A673 (cell line): ENCODE data around the gene GNAT1. TPM values are rescaled to one million over a fixed set of nuclear protein-coding genes. Genes with fewer than 3 reads are reported as not detected.

ENCODE experiments used
- BruUV-seq: library from RNA; stranded (reverse); fragments of 400-500 nt; replicated peaks from 2 replicates; lab custom pipeline; 2021; lab: Mats Ljungman, UMichigan
- CTCF ChIA-PET: fragments of 300-600 bp; sonication (Branson Sonifier 250); formaldehyde crosslinking; loops from one replicate; lab custom pipeline; 2022; ENCODE audit warnings: antibody characterized with exemption; lab: Charles Lee
- POLR2A ChIA-PET: fragments of 300-600 bp; sonication (Branson Sonifier 250); formaldehyde crosslinking; loops from one replicate; lab custom pipeline; 2022; ENCODE audit warnings: antibody characterized with exemption; ENCODE audit not compliant: low non-redundant PET; lab: Charles Lee
- DNase-seq: peaks from one replicate; pipeline ENCODE4 v3.0.0-alpha.2; 2015; ENCODE audit warnings: low spot score
- H3K27ac ChIP-seq: fragments of 200-600 bp; sonication (generic); 2 replicates; pipeline ENCODE4 v1.5.1; 2016; ENCODE audit warnings: mixed run types, low read depth, mild to moderate bottlenecking, mixed read lengths, antibody characterized with exemption, low read length; ENCODE audit not compliant: poor library complexity, severe bottlenecking
- H3K27me3 ChIP-seq: fragments of 200-600 bp; sonication (generic); replicated peaks from 2 replicates; pipeline ENCODE4 v1.6.1; 2017; ENCODE audit warnings: mixed run types, low read depth, mild to moderate bottlenecking, mixed read lengths, antibody characterized with exemption, low read length; ENCODE audit not compliant: insufficient read depth, poor library complexity
- H3K36me3 ChIP-seq: fragments of 200-600 bp; sonication (generic); 2 replicates; pipeline ENCODE4 v1.6.1; 2016; ENCODE audit warnings: mixed run types, mild to moderate bottlenecking, mixed read lengths, antibody characterized with exemption, low read length; ENCODE audit not compliant: insufficient read depth, poor library complexity, severe bottlenecking
- H3K4me1 ChIP-seq: fragments of 200-600 bp; sonication (generic); 2 replicates; pipeline ENCODE4 v1.6.1; 2017; ENCODE audit warnings: mixed run types, mild to moderate bottlenecking, mixed read lengths, antibody characterized with exemption, low read length; ENCODE audit not compliant: insufficient read depth, poor library complexity, severe bottlenecking
- H3K4me3 ChIP-seq: fragments of 200-600 bp; sonication (generic); 2 replicates; pipeline ENCODE4 v1.5.1; 2016; ENCODE audit warnings: low read depth, mixed run types, mild to moderate bottlenecking, mixed read lengths, low read length; ENCODE audit not compliant: poor library complexity, severe bottlenecking
- H3K9me3 ChIP-seq: fragments of 200-600 bp; sonication (generic); 2 replicates; pipeline ENCODE4 v1.6.1; 2016; ENCODE audit warnings: mixed run types, low read depth, mild to moderate bottlenecking, mixed read lengths, antibody characterized with exemption, low read length; ENCODE audit not compliant: poor library complexity, severe bottlenecking
- EZH2 ChIP-seq: fragments of 200-600 bp; sonication (generic); IDR thresholded peaks from 2 replicates; pipeline ENCODE4 v1.6.1; 2017; ENCODE audit warnings: borderline replicate concordance, low read depth, mild to moderate bottlenecking, mixed read lengths, antibody characterized with exemption, low read length; ENCODE audit not compliant: poor library complexity, severe bottlenecking
- intact Hi-C: fragments of 100-400 bp; cut with micrococcal nuclease; formaldehyde crosslinking; loops from one replicate; pipeline ENCODE4 v1.10.0; 2022; ENCODE audit not compliant: unreplicated experiment
- microRNA-seq: library from miRNA; unstranded; fragments of <30 nt; microRNA quantifications from one replicate; pipeline ENCODE4 v1.2.0, GENCODE V29; 2021
- total RNA-seq: library from RNA; stranded (reverse); gene quantifications from 2 replicates; pipeline ENCODE4 v1.2.3, GENCODE V29; 2021
- TF ChIP-seq, protein P1 (sequence below): fragments of 300-800, 200-600 bp; sonication (generic); conservative IDR thresholded peaks from 2 replicates; pipeline ENCODE4 v1.5.1; 2017; ENCODE audit warnings: low read depth, mild to moderate bottlenecking, antibody characterized with exemption, low read length, moderate library complexity, mixed read lengths

GNAT1 gene
- total RNA-seq, 1 experiment from 2014 or later: not detected

DNA sequence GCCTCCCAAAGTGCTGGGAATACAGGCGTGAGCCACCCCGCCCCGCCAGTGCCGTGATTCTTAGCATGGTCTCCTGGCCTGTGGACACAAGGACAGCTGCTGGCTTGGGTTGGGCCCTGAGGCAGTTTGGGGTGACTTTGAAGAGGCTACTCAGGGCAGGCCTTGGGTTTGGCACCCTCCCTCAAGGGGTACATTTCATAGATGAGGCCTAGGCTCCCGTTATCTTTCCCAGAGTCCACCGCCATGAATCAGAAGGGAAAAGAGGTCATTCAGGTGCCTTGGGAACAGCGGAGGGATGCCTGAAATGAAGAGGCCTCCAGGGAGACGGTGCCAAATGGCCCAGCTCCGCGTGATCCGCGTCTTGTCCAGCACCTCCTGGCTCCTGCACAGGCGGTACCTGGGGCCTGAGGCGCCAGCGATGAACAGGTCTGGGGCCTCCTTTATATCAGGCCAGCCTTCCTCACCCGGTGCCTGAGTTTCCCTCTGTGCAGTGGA is 53.9 kb downstream of the GNAT1 start:
- H3K9me3 ChIP-seq: no peaks in the 10 kb centered on the region
- ChIA-PET CTCF (interaction anchor here (0.7 kb wide), 1 partner anchor 52 kb away, joined by 3 read pairs; no protein-coding TSS in a partner anchor), POLR2A (no interaction called here)
- intact Hi-C loops: no loop called here
- peaks cover 19% of the 10 kb centered on the region for H3K4me1 ChIP-seq
- no peaks in the 10 kb centered on the region for H3K27me3 ChIP-seq
- DNase-seq: no peak
- peak overlapping the region; percentile 42 for H3K4me3 ChIP-seq
- H3K27ac ChIP-seq: peak overlapping the region; percentile 74
- no TSS peak for BruUV-seq
- TF ChIP-seq, protein P1, sequence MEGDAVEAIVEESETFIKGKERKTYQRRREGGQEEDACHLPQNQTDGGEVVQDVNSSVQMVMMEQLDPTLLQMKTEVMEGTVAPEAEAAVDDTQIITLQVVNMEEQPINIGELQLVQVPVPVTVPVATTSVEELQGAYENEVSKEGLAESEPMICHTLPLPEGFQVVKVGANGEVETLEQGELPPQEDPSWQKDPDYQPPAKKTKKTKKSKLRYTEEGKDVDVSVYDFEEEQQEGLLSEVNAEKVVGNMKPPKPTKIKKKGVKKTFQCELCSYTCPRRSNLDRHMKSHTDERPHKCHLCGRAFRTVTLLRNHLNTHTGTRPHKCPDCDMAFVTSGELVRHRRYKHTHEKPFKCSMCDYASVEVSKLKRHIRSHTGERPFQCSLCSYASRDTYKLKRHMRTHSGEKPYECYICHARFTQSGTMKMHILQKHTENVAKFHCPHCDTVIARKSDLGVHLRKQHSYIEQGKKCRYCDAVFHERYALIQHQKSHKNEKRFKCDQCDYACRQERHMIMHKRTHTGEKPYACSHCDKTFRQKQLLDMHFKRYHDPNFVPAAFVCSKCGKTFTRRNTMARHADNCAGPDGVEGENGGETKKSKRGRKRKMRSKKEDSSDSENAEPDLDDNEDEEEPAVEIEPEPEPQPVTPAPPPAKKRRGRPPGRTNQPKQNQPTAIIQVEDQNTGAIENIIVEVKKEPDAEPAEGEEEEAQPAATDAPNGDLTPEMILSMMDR: no peak
- TF ChIP-seq EZH2: no peak
- H3K36me3 ChIP-seq: no peaks in the 10 kb centered on the region

DNA sequence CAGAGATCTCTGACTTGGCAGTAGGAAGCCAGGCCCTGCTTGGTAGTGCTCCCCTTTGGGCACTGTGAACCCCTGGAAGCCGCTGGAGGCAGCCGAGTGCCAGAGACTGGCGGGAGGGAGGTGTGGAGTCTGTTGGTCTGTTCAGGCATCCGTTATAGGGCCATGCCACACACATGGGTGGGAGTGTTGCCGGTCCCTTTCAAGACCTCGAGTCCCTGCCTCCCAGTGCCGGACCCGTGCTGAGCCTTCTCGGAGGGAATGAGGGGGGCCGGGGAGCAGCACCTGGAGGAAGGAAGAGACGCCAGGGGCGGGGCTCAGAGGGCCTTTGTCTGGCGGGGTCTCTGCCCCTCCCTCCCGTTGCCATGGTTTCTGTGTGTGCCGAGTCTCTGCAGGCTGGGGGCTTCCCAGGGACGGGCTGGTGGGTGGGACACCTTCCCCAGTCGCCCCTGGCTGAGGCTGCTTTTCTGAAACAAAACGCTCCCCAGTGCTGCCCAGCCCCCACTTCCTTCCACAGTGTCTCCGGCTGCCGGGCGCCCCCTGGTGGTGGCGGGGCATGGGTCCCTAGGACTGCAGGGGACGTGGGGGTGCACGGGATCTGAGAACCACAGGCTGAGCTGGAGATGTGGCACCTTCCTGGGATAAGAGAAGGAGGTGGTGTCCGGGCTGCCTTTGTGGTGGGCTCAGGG is 54.6 kb downstream of the GNAT1 start:
- Histone ChIP-seq H3K4me1 (peaks cover 18% of the 10 kb centered on the region), H3K9me3 (no peaks in the 10 kb centered on the region), H3K27ac (peak overlapping the region; percentile 74), H3K27me3 (no peaks in the 10 kb centered on the region), H3K36me3 (no peaks in the 10 kb centered on the region), H3K4me3 (peak overlapping the region; percentile 42)
- intact Hi-C loops: loop anchor here (1.0 kb wide), 1 partner anchor 19 kb away; no protein-coding TSS in a partner anchor
- TF ChIP-seq, protein P1: peak; percentile 85
- TF ChIP-seq EZH2: no peak
- DNase-seq: peak; percentile 85
- ChIA-PET CTCF (interaction anchor here (0.8 to 1.5 kb wide), 5 partner anchors 10 to 51 kb away, joined by 3 to 17 read pairs (median 4); partner anchors contain the start of gene GNAI2), POLR2A (no interaction called here)
- no TSS peak for BruUV-seq

DNA sequence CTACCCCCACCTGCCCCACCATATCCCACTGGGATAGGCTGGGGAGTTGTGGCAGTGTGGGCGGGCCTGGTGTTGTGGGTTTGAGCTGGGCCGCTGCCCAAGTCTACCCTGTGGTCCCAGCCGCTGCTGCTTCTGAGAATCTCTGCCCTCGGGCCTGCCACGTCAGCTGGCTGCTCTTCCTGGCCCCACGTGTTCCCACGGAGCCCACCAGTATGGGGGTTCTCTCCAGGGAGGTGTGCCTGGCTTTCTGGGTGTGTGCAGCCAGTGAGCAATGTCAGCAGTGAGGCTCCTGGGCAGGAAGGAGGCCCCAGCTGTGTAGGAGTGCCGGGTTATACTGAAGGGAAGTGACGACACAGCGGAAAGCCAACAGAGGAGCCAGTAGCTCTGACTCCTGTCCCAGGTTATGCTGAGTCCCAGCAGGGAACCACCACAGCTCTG is 55.1 kb downstream of the GNAT1 start:
- peak; percentile 39 for DNase-seq
- Histone ChIP-seq H3K36me3 (no peaks in the 10 kb centered on the region), H3K27ac (peak overlapping the region; percentile 74), H3K4me3 (peak overlapping the region; percentile 42), H3K27me3 (no peaks in the 10 kb centered on the region), H3K9me3 (no peaks in the 10 kb centered on the region), H3K4me1 (peaks cover 14% of the 10 kb centered on the region)
- no peak for TF ChIP-seq EZH2
- TF ChIP-seq, protein P1: 0 out of 2 replicates have a peak, but pooled peaks have one; percentile 2
- ChIA-PET CTCF (interaction anchor here (0.8 to 1.5 kb wide), 5 partner anchors 11 to 52 kb away, joined by 3 to 17 read pairs (median 4); partner anchors contain the start of gene GNAI2), POLR2A (no interaction called here)
- BruUV-seq: no TSS peak
- intact Hi-C loops: loop anchor here (1.0 kb wide), 1 partner anchor 19 kb away; no protein-coding TSS in a partner anchor

Small RNAs within 50 kb of the gene (microRNA-seq; reads per million reads assigned to microRNA genes)
- gene MIR566 (not detected), gene MIR5787 (not detected)

Other genes starting within 250 kb of the GNAT1 start
- gene RBM5, start 102.7 kb upstream of the GNAT1 start, total RNA-seq: 80.6 and 89.7 TPM in 2 replicates
- 3.9 and 7.8 TPM in 2 replicates for gene SEMA3F, start 36.3 kb upstream of the GNAT1 start, total RNA-seq
- gene SLC38A3, start 13.7 kb downstream of the GNAT1 start, total RNA-seq: 0.31 TPM in 1 of 2 replicates, not detected in the other
- 115 and 124 TPM in 2 replicates for gene GNAI2, start 44.6 kb downstream of the GNAT1 start, total RNA-seq
- gene SEMA3B, start 77.5 kb downstream of the GNAT1 start, total RNA-seq: 0.43 and 2.0 TPM in 2 replicates
- not detected in 2 replicates for gene LSMEM2, start 87.5 kb downstream of the GNAT1 start, total RNA-seq
- 62.2 and 77.4 TPM in 2 replicates for gene IFRD2, start 100.8 kb downstream of the GNAT1 start, total RNA-seq
- 3.0 and 3.7 TPM in 2 replicates for gene HYAL3, start 107.8 kb downstream of the GNAT1 start, total RNA-seq
- gene NAA80, start 107.8 kb downstream of the GNAT1 start, total RNA-seq: 5.3 and 7.0 TPM in 2 replicates
- gene HYAL1, start 112.0 kb downstream of the GNAT1 start, total RNA-seq: 0.37 TPM in 1 of 2 replicates, not detected in the other
- gene HYAL2, start 131.1 kb downstream of the GNAT1 start, total RNA-seq: 17.7 and 18.1 TPM in 2 replicates
- gene TUSC2, start 136.6 kb downstream of the GNAT1 start, total RNA-seq: 14.6 and 15.2 TPM in 2 replicates
- 10.2 and 14.4 TPM in 2 replicates for gene RASSF1, start 149.2 kb downstream of the GNAT1 start, total RNA-seq
- gene ZMYND10, start 154.1 kb downstream of the GNAT1 start, total RNA-seq: 0.67 and 1.0 TPM in 2 replicates
- gene NPRL2, start 159.2 kb downstream of the GNAT1 start, total RNA-seq: 15.2 and 16.0 TPM in 2 replicates
- 7.9 and 8.2 TPM in 2 replicates for gene CYB561D2, start 159.3 kb downstream of the GNAT1 start, total RNA-seq
- 17.3 and 19.4 TPM in 2 replicates for gene TMEM115, start 167.9 kb downstream of the GNAT1 start, total RNA-seq